HFFc6 (cell line): Measurements from ENCODE around the gene ESPNL. TPM values are rescaled to one million over a fixed set of nuclear protein-coding genes. Genes with fewer than 3 reads are reported as not detected.

ENCODE experiments used
- DNase-seq: peaks from one replicate; pipeline ENCODE4 v3.0.0-alpha.2; 2018
- H3K27ac Mint-ChIP-seq: 2 replicates; pipeline ENCODE4 v1.8.0; 2020; ENCODE audit warnings: mild to moderate bottlenecking, mixed read lengths
- H3K27me3 Mint-ChIP-seq: 2 replicates; pipeline ENCODE4 v1.8.0; 2021; ENCODE audit warnings: mild to moderate bottlenecking, moderate library complexity, mixed read lengths; ENCODE audit not compliant: insufficient read depth
- H3K36me3 Mint-ChIP-seq: 2 replicates; pipeline ENCODE4 v1.8.0; 2021; ENCODE audit warnings: low read depth, mixed read lengths
- H3K4me1 Mint-ChIP-seq: 2 replicates; pipeline ENCODE4 v1.8.0; 2020; ENCODE audit warnings: low read depth, mixed read lengths
- H3K4me3 Mint-ChIP-seq: 2 replicates; pipeline ENCODE4 v1.8.0; 2020; ENCODE audit warnings: mild to moderate bottlenecking, moderate library complexity, mixed read lengths
- H3K9me3 Mint-ChIP-seq: 2 replicates; pipeline ENCODE4 v1.8.0; 2020; ENCODE audit warnings: mild to moderate bottlenecking, mixed read lengths
- total RNA-seq, 6 experiments: library from RNA; stranded (reverse); fragmentation: NEBNext Ultra II Directional; extraction: Animal tissue kit (Norgen Biotek cat#: 25700); gene quantifications; 2 replicates in 1 of 6; 3 replicates in 5 of 6; pipeline ENCODE4 v1.2.3, GENCODE V29; 2021
- TF ChIP-seq, protein P1 (sequence below): fragments of 200-600 bp; sonication (generic); IDR thresholded peaks from 2 replicates; pipeline ENCODE4 v1.5.0; 2021; ENCODE audit warnings: antibody characterized with exemption, mild to moderate bottlenecking

The ESPNL gene
- total RNA-seq, 6 experiments from 2014 or later: 1.0 to 3.0 (median 2.6) TPM

DNA sequence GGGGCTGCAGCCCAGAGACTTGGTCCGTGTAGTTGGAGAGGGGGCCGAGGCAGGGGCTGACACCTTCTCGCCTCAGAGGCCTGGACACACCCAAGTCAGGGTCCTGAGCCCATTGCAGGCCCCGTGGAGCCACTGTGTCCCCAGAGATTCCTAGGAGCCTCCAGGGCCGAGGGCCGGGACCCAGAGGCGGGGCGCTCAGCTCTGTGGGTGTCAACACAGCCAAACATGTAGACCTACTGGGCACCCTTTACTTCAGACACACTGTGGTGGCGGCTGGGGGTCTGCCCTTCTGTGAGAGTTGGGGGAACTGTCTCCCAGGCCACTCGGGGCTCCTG is 459 bp upstream of the ESPNL start:
- Mint-ChIP-seq H3K27me3 (no peaks in the 10 kb centered on the region; the same call in 1 of the 2 replicates), H3K27ac (no peak overlapping the region), H3K9me3 (no peaks in the 10 kb centered on the region), H3K36me3 (no peaks in the 10 kb centered on the region), H3K4me3 (no peak overlapping the region), H3K4me1 (no peaks in the 10 kb centered on the region)
- DNase-seq: no peak
- TF ChIP-seq, protein P1, sequence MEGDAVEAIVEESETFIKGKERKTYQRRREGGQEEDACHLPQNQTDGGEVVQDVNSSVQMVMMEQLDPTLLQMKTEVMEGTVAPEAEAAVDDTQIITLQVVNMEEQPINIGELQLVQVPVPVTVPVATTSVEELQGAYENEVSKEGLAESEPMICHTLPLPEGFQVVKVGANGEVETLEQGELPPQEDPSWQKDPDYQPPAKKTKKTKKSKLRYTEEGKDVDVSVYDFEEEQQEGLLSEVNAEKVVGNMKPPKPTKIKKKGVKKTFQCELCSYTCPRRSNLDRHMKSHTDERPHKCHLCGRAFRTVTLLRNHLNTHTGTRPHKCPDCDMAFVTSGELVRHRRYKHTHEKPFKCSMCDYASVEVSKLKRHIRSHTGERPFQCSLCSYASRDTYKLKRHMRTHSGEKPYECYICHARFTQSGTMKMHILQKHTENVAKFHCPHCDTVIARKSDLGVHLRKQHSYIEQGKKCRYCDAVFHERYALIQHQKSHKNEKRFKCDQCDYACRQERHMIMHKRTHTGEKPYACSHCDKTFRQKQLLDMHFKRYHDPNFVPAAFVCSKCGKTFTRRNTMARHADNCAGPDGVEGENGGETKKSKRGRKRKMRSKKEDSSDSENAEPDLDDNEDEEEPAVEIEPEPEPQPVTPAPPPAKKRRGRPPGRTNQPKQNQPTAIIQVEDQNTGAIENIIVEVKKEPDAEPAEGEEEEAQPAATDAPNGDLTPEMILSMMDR: no peak

- H3K27ac Mint-ChIP-seq: no peak overlapping the region
- no peaks in the 10 kb centered on the region for H3K9me3 Mint-ChIP-seq
- H3K36me3 Mint-ChIP-seq: no peaks in the 10 kb centered on the region
- H3K4me1 Mint-ChIP-seq: no peaks in the 10 kb centered on the region
- TF ChIP-seq, protein P1: no peak
- no peak for DNase-seq
- H3K27me3 Mint-ChIP-seq: peaks cover 5% of the 10 kb centered on the region
- H3K4me3 Mint-ChIP-seq: no peak overlapping the region
Measured at GRCh38 chr2:238100821-238101771, 956 bp downstream of the ESPNL start.

GRCh38 chr2:238101891-238102841 is 2.0 kb downstream of the ESPNL start:
- Mint-ChIP-seq H3K9me3 (no peaks in the 10 kb centered on the region), H3K4me3 (no peak overlapping the region), H3K4me1 (no peaks in the 10 kb centered on the region), H3K27ac (no peak overlapping the region), H3K36me3 (no peaks in the 10 kb centered on the region), H3K27me3 (peaks cover 5% of the 10 kb centered on the region)
- DNase-seq: no peak
- TF ChIP-seq, protein P1: no peak

- no peak for DNase-seq
- Mint-ChIP-seq H3K27me3 (peaks cover 5% of the 10 kb centered on the region), H3K4me1 (no peaks in the 10 kb centered on the region), H3K36me3 (no peaks in the 10 kb centered on the region), H3K4me3 (no peak overlapping the region), H3K27ac (no peak overlapping the region), H3K9me3 (no peaks in the 10 kb centered on the region)
- TF ChIP-seq, protein P1: no peak
Measured at GRCh38 chr2:238102865-238103264, 2.7 kb downstream of the ESPNL start.

DNA sequence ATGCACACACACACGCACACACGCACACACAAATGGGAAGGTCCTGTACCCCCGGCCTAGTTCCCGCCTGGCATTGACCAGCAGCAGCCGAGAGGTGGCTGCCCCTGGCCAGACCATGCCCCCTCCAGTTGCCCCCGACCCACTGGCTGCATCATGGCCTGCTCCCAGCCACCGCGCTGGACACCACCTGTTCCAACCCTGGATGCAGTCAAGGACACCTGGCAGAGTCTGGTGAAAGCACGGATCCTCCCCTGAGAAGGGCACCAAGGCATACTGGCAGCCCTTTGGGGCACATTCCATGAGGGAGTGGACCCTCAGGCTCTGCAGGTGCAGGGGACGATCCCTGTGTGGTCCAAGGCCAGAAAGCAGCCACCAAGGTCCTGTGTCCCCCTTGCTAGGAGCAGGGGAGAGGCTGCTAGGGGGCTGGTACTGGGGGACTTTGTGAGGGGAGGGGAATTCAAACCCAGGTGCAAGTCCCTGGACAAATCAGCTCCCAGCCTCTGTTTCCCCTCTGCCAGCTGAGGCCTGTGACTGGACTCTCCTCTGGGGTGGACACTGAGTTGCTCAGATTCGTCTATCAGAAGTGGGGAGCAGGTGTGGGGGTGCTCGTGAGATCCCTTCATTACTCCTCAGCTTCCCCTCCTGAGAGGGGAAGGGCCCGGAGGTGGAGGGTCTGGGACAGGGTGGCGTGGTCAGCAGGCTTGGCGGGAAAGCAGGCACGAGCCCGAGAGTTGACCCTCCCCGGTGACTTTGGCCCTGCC is 3.5 kb downstream of the ESPNL start:
- no peak for DNase-seq
- Mint-ChIP-seq H3K36me3 (no peaks in the 10 kb centered on the region), H3K27me3 (peaks cover 12% of the 10 kb centered on the region), H3K4me1 (no peaks in the 10 kb centered on the region), H3K9me3 (no peaks in the 10 kb centered on the region), H3K4me3 (no peak overlapping the region), H3K27ac (no peak overlapping the region)
- TF ChIP-seq, protein P1: no peak
